DOHH2 (cell line): ENCODE measurements around the gene ZIC5.

Experiments
- H3F3A ChIP-seq: fragments of 200-600 bp; sonication (generic), shearing (Covaris generic); 2 replicates; pipeline ENCODE4 v1.6.0; 2016; ENCODE audit warnings: antibody characterized with exemption, mild to moderate bottlenecking; ENCODE audit not compliant: control insufficient read depth, insufficient read depth
- H3K27ac ChIP-seq: fragments of 200-600 bp; sonication (generic); 2 replicates; pipeline ENCODE4 v1.5.1; 2014; ENCODE audit warnings: low read depth, mild to moderate bottlenecking, low read length, moderate library complexity
- H3K27me3 ChIP-seq: fragments of 200-600 bp; sonication (generic); 2 replicates; pipeline ENCODE4 v1.6.1; 2014; ENCODE audit warnings: mild to moderate bottlenecking, low read length, mixed read lengths; ENCODE audit not compliant: control insufficient read depth
- H3K36me3 ChIP-seq: fragments of 200-600 bp; sonication (generic); 2 replicates; pipeline ENCODE4 v1.6.1; 2014; ENCODE audit warnings: mild to moderate bottlenecking, low read length, moderate library complexity, mixed read lengths; ENCODE audit not compliant: control insufficient read depth
- H3K4me1 ChIP-seq: fragments of 200-600 bp; sonication (generic); 2 replicates; pipeline ENCODE4 v1.6.1; 2014; ENCODE audit warnings: mild to moderate bottlenecking, low read length, mixed read lengths; ENCODE audit not compliant: control insufficient read depth
- H3K4me2 ChIP-seq: fragments of 200-600 bp; sonication (generic); 2 replicates; pipeline ENCODE4 v1.6.0; 2014; ENCODE audit warnings: mild to moderate bottlenecking, low read length, moderate library complexity
- H3K4me3 ChIP-seq: fragments of 200-600 bp; sonication (generic); 2 replicates; pipeline ENCODE4 v1.5.1; 2014; ENCODE audit warnings: mild to moderate bottlenecking, low read length, mixed read lengths
- H3K79me2 ChIP-seq: fragments of 200-600 bp; sonication (generic); 2 replicates; pipeline ENCODE4 v1.6.1; 2014; ENCODE audit warnings: mild to moderate bottlenecking, low read length, mixed read lengths; ENCODE audit not compliant: control insufficient read depth
- H3K9me2 ChIP-seq: fragments of 200-600 bp; sonication (generic); replicated peaks from 2 replicates; pipeline ENCODE4 v1.6.1; 2014; ENCODE audit warnings: mild to moderate bottlenecking, low read length, mixed read lengths; ENCODE audit not compliant: control insufficient read depth
- H3K9me3 ChIP-seq: fragments of 200-600 bp; sonication (generic); 2 replicates; pipeline ENCODE4 v1.6.1; 2014; ENCODE audit warnings: antibody characterized with exemption, low read length, mixed read lengths; ENCODE audit not compliant: control insufficient read depth, insufficient read depth
- H4K20me1 ChIP-seq: fragments of 200-600 bp; sonication (generic); 2 replicates; pipeline ENCODE4 v1.6.0; 2014; ENCODE audit warnings: low read depth, mild to moderate bottlenecking, antibody characterized with exemption, low read length, moderate library complexity; ENCODE audit not compliant: control insufficient read depth, insufficient read depth
- EZH2phosphoT487 ChIP-seq: fragments of 200-600 bp; sonication (generic); IDR thresholded peaks from 2 replicates; pipeline ENCODE4 v1.6.1; 2017; ENCODE audit warnings: borderline replicate concordance, mild to moderate bottlenecking, antibody characterized with exemption, low read length, moderate library complexity, mixed read lengths
- TF ChIP-seq, protein P1 (sequence below): fragments of 200-600 bp; sonication (generic); IDR thresholded peaks from one replicate; pipeline ENCODE4 v1.5.1; 2014; ENCODE audit warnings: antibody characterized with exemption, mild to moderate bottlenecking, low read depth, low read length; ENCODE audit not compliant: poor library complexity, severe bottlenecking

The ZIC5 gene

DNA sequence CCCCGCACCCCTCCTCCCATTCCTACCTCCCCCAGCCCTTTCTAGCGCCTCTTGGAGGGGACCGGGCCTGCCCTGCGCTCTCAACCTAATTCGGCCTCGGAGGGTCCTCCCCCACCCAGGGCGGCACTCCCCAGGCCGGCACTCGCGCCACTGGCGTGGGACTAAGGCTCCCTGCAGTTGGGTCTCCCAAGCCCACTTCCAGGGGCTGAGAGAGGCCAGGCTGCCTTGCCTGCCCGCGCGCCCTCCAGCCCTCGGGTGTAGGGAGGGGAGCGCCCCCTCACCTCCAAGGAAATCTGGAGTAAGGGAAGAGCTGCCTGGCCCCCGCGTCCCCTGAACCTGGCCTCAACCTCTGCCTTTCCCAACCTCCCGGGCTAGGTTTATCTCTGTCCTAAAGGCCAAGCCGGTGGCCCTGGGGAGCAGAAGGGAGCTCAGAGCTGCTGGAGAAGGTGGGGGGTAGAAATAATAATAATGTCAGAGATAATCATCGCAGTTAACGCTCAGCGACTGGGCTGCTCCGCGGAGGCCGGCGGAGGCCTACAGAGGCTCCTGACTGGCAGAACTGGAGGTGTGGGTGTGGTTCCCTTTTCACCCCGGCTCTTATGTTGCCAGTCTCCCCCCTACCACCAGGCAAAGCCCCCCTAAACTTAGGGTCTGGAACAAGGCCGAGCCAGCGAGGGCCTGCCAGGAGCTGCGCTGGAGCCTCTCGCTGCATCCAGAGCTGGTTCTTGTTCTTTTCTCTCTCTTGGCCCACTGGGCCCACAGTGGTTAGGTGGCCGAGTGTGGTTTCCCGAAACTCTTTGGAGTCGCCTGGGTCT lies 19.7 kb upstream of the ZIC5 start:
- Histone ChIP-seq H3K4me1 (peaks cover 8% of the 10 kb centered on the region), H3K4me2 (no peak overlapping the region), H3K9me3 (no peaks in the 10 kb centered on the region), H3K36me3 (no peaks in the 10 kb centered on the region), H3K79me2 (no peaks in the 10 kb centered on the region), H3F3A (no peaks in the 10 kb centered on the region; the same call in 1 of the 2 replicates), H3K27ac (no peak overlapping the region), H3K4me3 (no peak overlapping the region), H4K20me1 (no peaks in the 10 kb centered on the region), H3K27me3 (peaks cover 42% of the 10 kb centered on the region), H3K9me2 (no peaks in the 10 kb centered on the region)
- TF ChIP-seq EZH2phosphoT487 = no peak
- TF ChIP-seq, protein P1, sequence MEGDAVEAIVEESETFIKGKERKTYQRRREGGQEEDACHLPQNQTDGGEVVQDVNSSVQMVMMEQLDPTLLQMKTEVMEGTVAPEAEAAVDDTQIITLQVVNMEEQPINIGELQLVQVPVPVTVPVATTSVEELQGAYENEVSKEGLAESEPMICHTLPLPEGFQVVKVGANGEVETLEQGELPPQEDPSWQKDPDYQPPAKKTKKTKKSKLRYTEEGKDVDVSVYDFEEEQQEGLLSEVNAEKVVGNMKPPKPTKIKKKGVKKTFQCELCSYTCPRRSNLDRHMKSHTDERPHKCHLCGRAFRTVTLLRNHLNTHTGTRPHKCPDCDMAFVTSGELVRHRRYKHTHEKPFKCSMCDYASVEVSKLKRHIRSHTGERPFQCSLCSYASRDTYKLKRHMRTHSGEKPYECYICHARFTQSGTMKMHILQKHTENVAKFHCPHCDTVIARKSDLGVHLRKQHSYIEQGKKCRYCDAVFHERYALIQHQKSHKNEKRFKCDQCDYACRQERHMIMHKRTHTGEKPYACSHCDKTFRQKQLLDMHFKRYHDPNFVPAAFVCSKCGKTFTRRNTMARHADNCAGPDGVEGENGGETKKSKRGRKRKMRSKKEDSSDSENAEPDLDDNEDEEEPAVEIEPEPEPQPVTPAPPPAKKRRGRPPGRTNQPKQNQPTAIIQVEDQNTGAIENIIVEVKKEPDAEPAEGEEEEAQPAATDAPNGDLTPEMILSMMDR = no peak

DNA sequence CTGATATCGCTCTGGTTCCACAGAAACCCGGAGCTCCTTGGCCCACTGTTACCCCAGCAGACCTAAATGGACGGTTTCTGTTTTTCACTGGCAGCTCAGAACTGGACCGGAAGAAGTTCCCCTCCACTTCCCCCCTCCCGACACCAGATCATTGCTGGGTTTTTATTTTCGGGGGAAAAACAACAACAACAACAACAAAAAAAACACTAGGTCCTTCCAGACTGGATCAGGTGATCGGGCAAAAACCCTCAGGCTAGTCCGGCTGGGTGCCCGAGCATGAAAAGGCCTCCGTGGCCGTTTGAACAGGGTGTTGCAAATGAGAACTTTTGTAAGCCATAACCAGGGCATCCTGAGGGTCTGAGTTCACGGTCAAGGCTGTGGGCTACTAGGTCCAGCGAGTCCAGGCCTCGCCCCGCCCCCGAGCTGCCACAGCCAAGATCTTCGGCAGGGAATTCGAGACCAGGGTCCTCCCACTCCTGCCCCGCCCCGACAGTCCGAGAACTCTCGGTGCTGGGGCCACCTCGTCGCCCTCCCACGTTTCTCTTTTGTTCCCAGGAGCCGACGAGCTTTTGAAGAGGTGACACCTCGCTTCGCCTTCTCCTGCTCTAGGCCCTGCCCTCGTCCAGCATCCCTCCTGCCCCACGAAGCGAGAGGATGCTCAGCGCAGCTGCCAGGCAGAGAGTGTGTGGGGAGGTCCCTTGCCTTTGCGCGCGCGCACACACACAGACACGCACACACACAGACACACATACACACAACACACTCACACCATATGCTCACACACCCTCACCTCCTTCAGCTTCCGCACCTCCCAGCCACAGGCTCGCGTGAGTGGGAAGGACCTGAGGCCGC lies 18.8 kb upstream of the ZIC5 start:
- H3K4me2 ChIP-seq = no peak overlapping the region
- peaks cover 34% of the 10 kb centered on the region for H3K27me3 ChIP-seq

DNA sequence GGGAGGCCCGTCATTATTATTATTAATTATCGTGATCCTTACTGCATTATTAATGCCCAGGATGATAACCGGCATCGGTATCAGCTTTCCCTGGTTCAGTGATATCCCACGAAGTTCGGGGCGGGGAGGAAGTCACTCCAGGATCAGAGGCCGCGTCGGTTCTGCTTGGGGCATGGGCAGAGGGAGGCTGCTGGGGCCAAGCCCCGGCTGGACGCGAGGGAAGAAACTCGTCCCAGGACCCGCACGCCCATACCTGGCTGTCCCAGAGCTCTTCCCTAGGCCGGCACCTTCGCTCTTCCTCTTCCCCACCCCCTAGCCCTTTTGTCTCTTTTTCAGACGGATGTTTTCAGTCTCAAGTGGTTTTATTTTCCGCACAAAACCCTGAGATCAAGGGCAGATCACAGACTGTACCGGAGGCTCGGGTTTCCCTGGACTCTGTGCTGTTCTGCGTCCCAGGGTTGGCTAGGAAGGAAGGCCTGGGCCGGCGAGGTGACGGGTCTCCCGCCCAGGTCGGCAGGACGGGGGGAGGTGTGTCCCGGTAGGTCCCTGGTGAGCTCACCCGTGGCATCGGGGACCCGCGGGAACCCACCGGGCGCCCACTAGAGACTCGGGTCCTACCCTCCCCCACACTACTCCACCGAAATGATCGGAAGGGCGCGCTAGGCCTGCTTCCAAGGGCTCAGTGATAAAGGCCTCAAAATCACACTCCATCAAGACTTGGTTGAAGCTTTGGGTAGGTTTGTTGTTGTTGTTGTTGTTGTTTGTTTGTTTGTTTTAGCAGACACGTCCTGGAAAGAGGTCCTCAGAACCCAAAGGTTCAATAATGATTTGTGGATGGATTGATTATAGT lies 17.9 kb upstream of the ZIC5 start:
- H3K36me3 ChIP-seq = no peaks in the 10 kb centered on the region
- no peaks in the 10 kb centered on the region for H3K9me3 ChIP-seq
- H3K27ac ChIP-seq = no peak overlapping the region
- peaks cover 26% of the 10 kb centered on the region for H3K27me3 ChIP-seq
- no peaks in the 10 kb centered on the region for H3K9me2 ChIP-seq
- no peaks in the 10 kb centered on the region; the same call in 1 of the 2 replicates for H3F3A ChIP-seq
- no peaks in the 10 kb centered on the region for H4K20me1 ChIP-seq
- no peak for TF ChIP-seq EZH2phosphoT487
- TF ChIP-seq, protein P1 = no peak
- H3K4me1 ChIP-seq = peaks cover 8% of the 10 kb centered on the region
- H3K79me2 ChIP-seq = no peaks in the 10 kb centered on the region
- no peak overlapping the region for H3K4me2 ChIP-seq
- no peak overlapping the region for H3K4me3 ChIP-seq

More for the DNA sequence above, 18.8 kb upstream of the ZIC5 start:
- Histone ChIP-seq H3K36me3 (no peaks in the 10 kb centered on the region), H3K4me1 (peaks cover 8% of the 10 kb centered on the region), H3K9me2 (no peaks in the 10 kb centered on the region), H3K4me3 (no peak overlapping the region), H3K9me3 (no peaks in the 10 kb centered on the region), H3F3A (no peaks in the 10 kb centered on the region; the same call in 1 of the 2 replicates), H3K79me2 (no peaks in the 10 kb centered on the region), H4K20me1 (no peaks in the 10 kb centered on the region), H3K27ac (no peak overlapping the region)
- no peak for TF ChIP-seq EZH2phosphoT487
- TF ChIP-seq, protein P1 = no peak
